LHCN-M2 (cell line): ENCODE data around the gene CAPN6. TPM values are rescaled to one million over a fixed set of nuclear protein-coding genes. Genes with fewer than 3 reads are reported as not detected.

Experiments used
- DNase-seq: peaks from one replicate; pipeline ENCODE4 v3.0.0-alpha.2; 2012; ENCODE audit warnings: low read depth
- total RNA-seq: library from RNA; depleted of rRNA; stranded (reverse); fragments of >200 nt; gene quantifications from 2 replicates; pipeline ENCODE4 v1.2.3, GENCODE V29; 2014; rRNA removed

Gene CAPN6
- total RNA-seq, 1 experiment from 2014 or later: not detected

DNA sequence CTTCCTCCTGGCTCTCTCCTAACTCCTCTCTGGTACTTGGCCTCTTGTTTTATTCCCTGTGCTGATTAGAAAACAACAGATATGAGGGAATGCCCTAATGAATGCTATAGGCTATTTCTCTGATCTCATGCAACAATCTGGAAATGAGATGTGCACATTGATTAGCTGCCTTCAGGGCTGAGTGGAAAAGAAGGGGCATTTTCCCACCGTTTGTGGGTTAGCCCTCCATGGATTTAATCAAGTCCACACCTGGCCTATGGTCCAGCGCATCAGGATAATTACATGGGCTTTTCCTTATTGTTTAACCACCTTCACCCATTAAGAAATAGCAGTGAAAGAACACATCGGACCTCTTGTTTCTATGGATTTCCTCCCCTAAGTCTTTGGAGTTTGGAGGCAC is 70.0 kb downstream of the CAPN6 start:
- DNase-seq: no peak

DNA sequence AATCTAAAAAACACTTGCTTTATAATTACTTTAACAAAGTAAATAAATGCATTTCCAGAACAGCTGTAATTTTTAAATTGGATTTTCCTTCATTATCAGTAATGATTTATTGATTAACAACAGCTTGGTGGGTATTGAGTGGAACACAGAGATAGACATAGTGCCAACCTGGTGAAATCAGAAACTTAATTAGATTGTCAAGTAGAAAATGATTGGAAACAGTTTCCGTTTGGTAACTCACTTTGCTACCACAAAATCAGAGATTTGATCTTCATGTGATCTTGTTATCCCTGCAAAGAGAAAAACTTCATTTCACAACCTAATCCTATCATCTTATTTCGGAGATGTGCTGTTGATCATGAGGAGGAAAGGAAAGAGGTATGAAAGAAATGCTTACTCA is 70.8 kb downstream of the CAPN6 start:
- DNase-seq: no peak

Other genes starting within 250 kb of the CAPN6 start
- gene PAK3, start 174.3 kb downstream of the CAPN6 start, total RNA-seq: not detected in 2 replicates
- not detected in 2 replicates for gene DCX, start 141.7 kb upstream of the CAPN6 start, total RNA-seq
- not detected in 2 replicates for gene SERTM2, start 241.2 kb upstream of the CAPN6 start, total RNA-seq